GM12864 (cell line): ENCODE results near the gene F13A1.

Experiments used
- DNase-seq: peaks from one replicate; pipeline ENCODE4 v3.0.0-alpha.2; 2011; ENCODE audit warnings: low read depth
- H3K4me3 ChIP-seq: 2 replicates; pipeline ENCODE4 v1.5.1; 2011; ENCODE audit warnings: mild to moderate bottlenecking, low read depth, low read length, control low read depth
- CTCF ChIP-seq: IDR thresholded peaks from 2 replicates; pipeline ENCODE4 v1.5.1; 2011; ENCODE audit warnings: low read depth, mild to moderate bottlenecking, moderate library complexity, low read length, control low read depth, inconsistent platforms; ENCODE audit errors: missing control alignments

F13A1 gene

GRCh38 chr6:6166064-6166463 lies 154.4 kb downstream of the F13A1 start:
- DNase-seq: no peak
- no peak overlapping the region for H3K4me3 ChIP-seq
- no peak for TF ChIP-seq CTCF

GRCh38 chr6:6164367-6164766 lies 156.1 kb downstream of the F13A1 start:
- H3K4me3 ChIP-seq: no peak overlapping the region
- DNase-seq: no peak
- TF ChIP-seq CTCF: no peak

GRCh38 chr6:6154335-6154734 lies 166.1 kb downstream of the F13A1 start:
- no peak for TF ChIP-seq CTCF
- H3K4me3 ChIP-seq: no peak overlapping the region
- no peak for DNase-seq

- H3K4me3 ChIP-seq: no peak overlapping the region
- no peak for TF ChIP-seq CTCF
- no peak for DNase-seq
Measured at GRCh38 chr6:6152060-6152459, 168.4 kb downstream of the F13A1 start.

GRCh38 chr6:6148192-6148815 lies 172.2 kb downstream of the F13A1 start:
- no peak for TF ChIP-seq CTCF
- H3K4me3 ChIP-seq: no peak overlapping the region
- DNase-seq: no peak

- DNase-seq: peak; percentile 19
- peak; percentile 67 for TF ChIP-seq CTCF
- no peak overlapping the region for H3K4me3 ChIP-seq
Measured at GRCh38 chr6:6131492-6132109, 188.9 kb downstream of the F13A1 start.

- TF ChIP-seq CTCF: no peak
- DNase-seq: no peak
- H3K4me3 ChIP-seq: no peak overlapping the region
Measured at GRCh38 chr6:6125495-6125894, 195.0 kb downstream of the F13A1 start.
